Upper lobe of left lung (tissue), 6 donors: Measurements from ENCODE around the gene MAML1. TPM values are rescaled to one million over a fixed set of nuclear protein-coding genes. Genes with fewer than 3 reads are reported as not detected.
"Not testable (repeated sequence)": the region's sequence is repeated elsewhere in the genome, so short reads cannot be mapped to it uniquely, and the experiment has no call there.

ENCODE experiments used
- ATAC-seq, 2 donors: fragments of 200-7000 bp; cut with Tn5 transposase; one replicate each; pipeline ENCODE4 v1.9.1; 2022; ENCODE audit warnings: mild to moderate bottlenecking in 2 of 2, moderate library complexity in 2 of 2; ENCODE audit not compliant: low FRiP score in 2 of 2
- DNase-seq, 2 donors: peaks; one replicate each; pipeline ENCODE4 v3.0.0-alpha.2; 2019 to 2020
- H3K27ac ChIP-seq, 4 donors: fragments of 200-600 bp; sonication (generic); one replicate each; pipeline ENCODE4 v1.5.1; 2016 to 2019
- H3K27me3 ChIP-seq, 4 donors: fragments of 200-600 bp; sonication (generic); one replicate each; pipeline ENCODE4 v1.5.1; 2017 to 2019
- H3K36me3 ChIP-seq, 4 donors: fragments of 200-600 bp; sonication (generic); one replicate each; pipeline ENCODE4 v1.5.1; 2016 to 2019
- H3K4me1 ChIP-seq, 4 donors: fragments of 200-600 bp; sonication (generic); one replicate each; pipeline ENCODE4 v1.5.1; 2018 to 2019
- H3K4me3 ChIP-seq, 4 donors: fragments of 200-600 bp; sonication (generic); one replicate each; pipeline ENCODE4 v1.5.1; 2017 to 2019; ENCODE audit warnings: mild to moderate bottlenecking in 2 of 4, moderate library complexity in 1 of 4
- H3K9me3 ChIP-seq, 4 donors: fragments of 200-600 bp; sonication (generic); one replicate each; pipeline ENCODE4 v1.5.1; 2018 to 2019
- CTCF ChIP-seq, 6 experiments: fragments of 450-650 bp in 4 of 6; fragments of 200-600 bp in 2 of 6; sonication (generic) in 2 of 6; IDR thresholded peaks; one replicate each; pipeline ENCODE4 v1.5.1; 2016 to 2019; ENCODE audit warnings: antibody characterized with exemption in 6 of 6
- EP300 ChIP-seq, 4 donors: sonication (generic); formaldehyde crosslinking; IDR thresholded peaks; one replicate each; pipeline ENCODE4 v1.5.1; 2017; ENCODE audit warnings: antibody characterized with exemption in 4 of 4, control low read depth in 2 of 4
- POLR2A ChIP-seq, 4 donors: fragments of 450-650 bp; IDR thresholded peaks; one replicate each; pipeline ENCODE4 v1.5.1; 2016 to 2017; ENCODE audit warnings: antibody characterized with exemption in 4 of 4, mild to moderate bottlenecking in 2 of 4
- POLR2AphosphoS5 ChIP-seq, 2 donors: sonication (generic); formaldehyde crosslinking; IDR thresholded peaks; one replicate each; pipeline ENCODE4 v1.5.1; 2017; ENCODE audit warnings: antibody characterized with exemption in 2 of 2
- WGBS, 2 donors: methylation state at CpG; one replicate each; pipeline ENCODE4 v1.1.5; 2017 to 2018; 5-methylcytosine and 5-hydroxymethylcytosine counted together
- total RNA-seq, 6 donors: library from RNA; depleted of rRNA in 4 of 6; stranded (reverse); fragments of >200 nt in 4 of 6; gene quantifications; one replicate each; pipeline versions ENCODE4 v1.1.0 to v1.2.1, GENCODE V29; 2016 to 2021
- donor health status: DM: no; HTN: no; CAD: no; lungs with moderate emphysema.
- donor health status: DM: no; HTN: yes; CAD: no; lungs with severe emphysema.

MAML1 gene
- total RNA-seq, 6 donors from 2014 or later = 22.5 to 59.7 (median 26.7) TPM

- H3K4me3 ChIP-seq = no peak overlapping the region
- H3K27me3 ChIP-seq = no peaks in the 10 kb centered on the region
- no peak for ATAC-seq
- H3K27ac ChIP-seq = no peak overlapping the region
- H3K4me1 ChIP-seq = peaks cover 3 to 6% (median 5%) of the 10 kb centered on the region in 4 donors
- TF ChIP-seq EP300 (IDR thresholded peaks at IDR 0.05) = no peak
- DNase-seq = peak in 1 of 2 donors; percentile 43
- WGBS, 2 donors = 83 to 89% methylated on average over 5 to 12 of the region's 12 CpGs
- no peaks in the 10 kb centered on the region for H3K9me3 ChIP-seq
- no peaks in the 10 kb centered on the region for H3K36me3 ChIP-seq
Measured at GRCh38 chr5:179786861-179787260, 54.2 kb downstream of the MAML1 start.

GRCh38 chr5:179788193-179788854 lies 55.7 kb downstream of the MAML1 start:
- TF ChIP-seq POLR2AphosphoS5 (IDR thresholded peaks at IDR 0.05) = no peak
- TF ChIP-seq EP300 (IDR thresholded peaks at IDR 0.05) = no peak
- TF ChIP-seq POLR2A (IDR thresholded peaks at IDR 0.05) = no peak
- TF ChIP-seq CTCF (IDR thresholded peaks at IDR 0.05) = no peak
- no peaks in the 10 kb centered on the region for H3K27me3 ChIP-seq
- DNase-seq = no peak
- H3K9me3 ChIP-seq = no peaks in the 10 kb centered on the region
- H3K4me3 ChIP-seq = no peak overlapping the region
- H3K36me3 ChIP-seq = no peaks in the 10 kb centered on the region
- peak in 1 of 2 donors; percentile 24 for ATAC-seq
- H3K27ac ChIP-seq = no peak overlapping the region
- peaks cover 18 to 21% (median 20%) of the 10 kb centered on the region in 4 donors for H3K4me1 ChIP-seq
- 91 to 95% methylated on average over 7 of the region's 7 CpGs for WGBS, 2 donors

- not testable (repeated sequence) for DNase-seq, H3K36me3 ChIP-seq, H3K27ac ChIP-seq, H3K27me3 ChIP-seq, H3K9me3 ChIP-seq, H3K4me3 ChIP-seq, ATAC-seq
- peaks cover 27 to 31% (median 29%) of the 10 kb centered on the region in 4 donors for H3K4me1 ChIP-seq
- 96% methylated on average over 9 of the region's 9 CpGs for WGBS, 2 donors
Measured at GRCh38 chr5:179789278-179789677, 56.7 kb downstream of the MAML1 start.

GRCh38 chr5:179791881-179792611 lies 59.4 kb downstream of the MAML1 start:
- Histone ChIP-seq H3K36me3 (peaks cover 0 to under 1% (median under 1%) of the 10 kb centered on the region in 4 donors), H3K27me3 (no peaks in the 10 kb centered on the region), H3K4me3 (no peak overlapping the region), H3K27ac (peak overlapping the region; percentile 71 to 85 (median 78)), H3K9me3 (no peaks in the 10 kb centered on the region), H3K4me1 (peaks cover 50 to 55% (median 52%) of the 10 kb centered on the region in 4 donors)
- DNase-seq = peak; percentile 37 to 68
- WGBS, 2 donors = 39 to 61% methylated on average over 12 to 13 of the region's 15 CpGs
- TF ChIP-seq POLR2AphosphoS5 (IDR thresholded peaks at IDR 0.05) (peak in 1 of 2 donors; percentile 48), POLR2A (IDR thresholded peaks at IDR 0.05) (no peak), CTCF (IDR thresholded peaks at IDR 0.05) (no peak), EP300 (IDR thresholded peaks at IDR 0.05) (no peak)
- no peak for ATAC-seq

- ATAC-seq = peak in 1 of 2 donors; percentile 10
Measured at GRCh38 chr5:179792612-179793467, 60.2 kb downstream of the MAML1 start.

More at GRCh38 chr5:179792612-179793467, 60.2 kb downstream of the MAML1 start:
- TF ChIP-seq EP300 (IDR thresholded peaks at IDR 0.05) = no peak
- no peak for TF ChIP-seq CTCF (IDR thresholded peaks at IDR 0.05)
- TF ChIP-seq POLR2AphosphoS5 (IDR thresholded peaks at IDR 0.05) = no peak
- TF ChIP-seq POLR2A (IDR thresholded peaks at IDR 0.05) = no peak
- DNase-seq = peak; percentile 52 to 87
- H3K4me1 ChIP-seq = peaks cover 50 to 60% (median 54%) of the 10 kb centered on the region in 4 donors
- WGBS, 2 donors = 55 to 61% methylated on average over 3 to 24 of the region's 24 CpGs
- peaks cover 4 to 8% (median 8%) of the 10 kb centered on the region in 4 donors for H3K36me3 ChIP-seq
- H3K9me3 ChIP-seq = no peaks in the 10 kb centered on the region
- no peaks in the 10 kb centered on the region for H3K27me3 ChIP-seq
- peak overlapping the region; percentile 71 to 85 (median 78) for H3K27ac ChIP-seq
- no peak overlapping the region for H3K4me3 ChIP-seq
